GM19395 (cell line): Measurements from ENCODE around the gene KCNJ1.

ENCODE experiments used
- ATAC-seq: cut with Tn5 transposase; IDR thresholded peaks from one replicate; pipeline ENCODE4 v1.9.1; 2021; ENCODE audit warnings: mild to moderate bottlenecking, moderate library complexity; ENCODE audit not compliant: unreplicated experiment

KCNJ1 gene

DNA sequence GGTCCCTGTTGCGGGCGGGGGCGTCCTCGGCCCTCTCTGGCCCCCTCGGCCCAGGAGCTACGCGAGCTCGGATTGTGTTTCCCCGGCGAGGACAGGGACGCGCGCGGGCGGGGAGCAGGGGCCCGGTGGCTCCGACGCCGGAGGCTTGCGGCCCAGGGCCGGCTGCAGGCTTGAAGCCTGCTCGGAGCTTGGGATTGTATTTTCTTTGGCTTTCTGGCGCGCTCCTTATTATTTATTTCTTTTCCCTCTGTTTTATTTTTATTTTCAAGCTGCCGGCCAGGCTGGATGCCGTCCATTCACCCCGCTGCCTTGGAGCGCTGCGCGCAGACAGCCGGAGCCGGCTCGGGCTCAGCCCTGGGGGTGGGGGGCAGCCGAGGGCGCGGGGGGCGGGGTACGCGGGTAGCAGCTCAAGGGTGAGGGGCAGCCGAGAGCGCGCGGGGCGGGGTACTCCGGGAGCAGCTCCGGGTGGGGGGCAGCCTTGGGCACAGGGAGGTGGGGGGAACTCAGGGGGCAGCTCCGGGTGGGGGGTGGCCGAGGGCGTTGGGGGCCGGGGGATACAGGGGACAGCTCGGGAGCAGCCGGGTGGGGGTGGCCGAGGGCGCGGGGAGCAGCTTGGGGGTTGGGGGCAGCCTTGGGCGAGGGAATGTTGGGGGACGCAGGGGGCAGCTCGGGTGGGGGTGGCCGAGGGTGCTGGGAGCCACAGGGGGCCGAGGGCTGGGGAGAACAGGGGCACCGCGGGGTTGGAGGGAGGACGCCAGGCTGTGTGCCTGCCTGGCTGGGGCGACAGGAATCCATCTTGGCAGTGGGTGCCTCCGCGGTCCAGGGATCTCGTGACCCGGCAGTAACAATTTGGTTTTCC, 42.7 kb downstream of the KCNJ1 start:
- ATAC-seq: no peak

DNA sequence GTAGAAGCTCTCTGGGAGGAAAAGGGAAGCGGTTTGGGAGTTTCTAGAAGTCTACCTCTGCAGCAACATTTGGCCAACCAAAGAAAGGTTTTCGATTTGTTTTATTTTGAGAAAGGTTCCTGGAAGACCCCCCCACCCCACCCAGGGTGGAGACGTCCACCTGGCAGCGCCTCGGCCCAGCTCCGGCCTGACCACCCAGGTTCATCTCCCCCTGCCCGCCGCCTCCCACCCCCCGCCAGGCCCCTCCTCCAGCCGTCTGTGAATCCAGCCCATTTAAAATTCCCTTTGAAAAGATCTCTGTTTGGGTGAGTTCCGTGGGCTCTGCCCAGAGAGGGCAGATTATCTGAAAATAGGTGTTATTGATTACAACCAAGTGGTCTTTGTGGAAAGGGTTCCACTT, 43.3 kb downstream of the KCNJ1 start:
- ATAC-seq: no peak

DNA sequence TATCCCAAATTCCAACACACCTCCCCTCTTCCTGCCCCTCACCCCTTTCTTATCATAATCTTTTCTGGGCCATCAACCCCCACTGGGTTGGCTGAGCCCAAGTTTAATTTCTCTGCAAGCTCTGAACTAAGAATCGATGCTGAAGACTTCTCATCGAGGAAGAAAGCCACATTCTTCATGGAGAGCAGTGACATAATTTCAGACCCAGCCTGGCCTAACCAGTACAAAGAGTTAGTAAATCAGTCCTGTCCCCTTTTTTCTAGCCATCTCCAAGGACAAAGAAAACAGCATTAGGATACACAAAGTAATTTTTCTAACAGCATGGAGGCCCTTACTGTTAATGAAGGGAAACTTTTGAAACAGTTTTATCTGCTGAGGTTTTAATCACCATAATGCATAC, 45.0 kb downstream of the KCNJ1 start:
- no peak for ATAC-seq

DNA sequence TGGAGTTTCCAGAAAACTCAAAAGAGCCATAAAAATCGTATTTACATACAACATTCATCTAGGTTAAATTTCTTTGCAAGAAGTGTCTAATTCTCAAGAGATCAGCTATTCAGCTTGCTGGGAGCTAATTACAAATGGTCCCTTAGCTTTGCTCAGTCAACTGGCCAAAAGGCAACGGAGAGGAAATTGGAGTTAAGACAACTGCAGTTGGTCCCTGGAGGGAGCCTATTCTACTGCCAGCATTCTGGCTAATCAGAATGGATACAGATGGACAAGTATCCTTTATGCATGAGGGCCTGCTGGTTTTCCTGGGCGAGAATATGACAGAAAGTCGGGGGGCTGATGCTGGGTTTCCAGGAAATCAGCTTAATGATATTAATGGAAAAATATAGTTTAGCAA, 45.5 kb downstream of the KCNJ1 start:
- ATAC-seq: no peak

DNA sequence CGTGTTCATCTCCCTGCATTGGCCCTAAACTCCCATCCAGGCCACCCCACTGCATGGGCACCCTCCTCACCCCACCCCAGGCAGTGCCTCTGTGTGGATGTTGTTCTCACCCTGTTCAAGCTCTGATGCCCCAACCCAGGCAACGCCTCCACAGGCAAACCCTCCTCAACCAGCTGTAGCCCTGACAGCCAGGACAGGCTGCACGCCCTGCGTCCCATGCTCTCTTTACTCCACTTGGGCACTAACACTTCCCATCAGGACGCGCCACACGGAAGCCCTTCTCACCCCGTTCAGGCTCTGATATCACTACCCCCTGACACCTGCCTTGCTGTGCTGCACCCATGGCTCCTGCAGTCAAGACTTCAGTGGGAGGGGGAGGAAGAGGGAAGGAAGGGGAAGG, 47.9 kb downstream of the KCNJ1 start:
- ATAC-seq: no peak

DNA sequence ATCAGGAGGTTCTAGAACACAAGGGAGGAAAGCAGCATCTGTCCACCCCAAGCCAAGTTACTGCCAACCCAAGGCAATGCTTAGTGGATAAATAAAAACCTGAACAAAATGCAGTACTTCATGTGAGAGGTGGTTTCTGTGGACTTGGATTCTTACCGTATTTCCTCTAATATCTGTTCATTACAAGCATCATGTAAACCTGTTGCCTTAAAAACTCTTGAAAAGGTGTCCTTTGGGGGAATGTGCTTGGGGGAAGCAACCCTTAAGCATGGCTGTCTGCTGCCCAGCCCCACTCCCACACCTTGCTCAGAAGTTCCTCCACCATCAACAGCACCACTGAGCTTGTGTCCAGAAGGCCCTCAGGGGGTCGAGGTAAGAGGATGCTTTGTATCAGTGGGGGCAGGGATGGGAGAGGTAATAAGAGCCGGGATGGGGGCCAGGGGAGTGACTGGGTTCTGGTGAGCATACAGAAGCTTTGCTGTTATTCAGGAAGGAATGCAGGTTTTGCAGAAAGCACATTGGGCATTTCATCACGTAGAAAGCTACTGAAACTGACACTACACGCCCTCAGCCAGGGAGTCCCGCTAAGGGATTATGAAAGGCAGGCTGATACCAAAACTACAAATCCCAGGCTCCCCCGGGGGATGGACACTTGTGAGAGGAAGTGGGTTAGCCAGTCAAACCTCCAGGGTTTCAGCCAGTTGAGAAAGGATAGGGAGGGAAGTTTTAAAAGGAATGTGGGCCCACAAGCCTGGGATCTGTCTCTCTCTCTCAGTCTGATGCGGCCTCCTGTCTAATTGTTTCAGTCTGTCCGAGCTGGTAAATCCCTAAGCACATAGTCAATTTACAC, 52.0 kb downstream of the KCNJ1 start:
- no peak for ATAC-seq

DNA sequence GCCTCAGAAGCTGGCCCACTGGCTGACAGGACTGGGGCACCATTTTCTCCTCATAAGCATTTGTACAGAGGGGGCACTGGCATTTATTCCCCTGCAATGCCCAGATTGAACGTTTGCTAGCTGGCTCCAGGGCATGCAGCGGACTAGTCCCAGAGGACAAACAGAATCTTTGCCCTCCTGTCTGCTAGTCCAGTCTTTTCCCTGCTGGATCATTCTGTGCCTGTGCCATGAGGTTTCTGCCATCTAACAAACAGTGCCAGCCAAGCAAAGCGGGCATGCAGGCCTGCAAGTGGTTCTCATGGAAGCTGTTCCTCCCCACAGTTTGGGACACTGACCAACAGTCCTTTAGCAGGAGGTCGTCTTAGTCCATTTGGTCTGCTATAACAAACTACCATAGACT, 53.4 kb downstream of the KCNJ1 start:
- ATAC-seq: no peak

DNA sequence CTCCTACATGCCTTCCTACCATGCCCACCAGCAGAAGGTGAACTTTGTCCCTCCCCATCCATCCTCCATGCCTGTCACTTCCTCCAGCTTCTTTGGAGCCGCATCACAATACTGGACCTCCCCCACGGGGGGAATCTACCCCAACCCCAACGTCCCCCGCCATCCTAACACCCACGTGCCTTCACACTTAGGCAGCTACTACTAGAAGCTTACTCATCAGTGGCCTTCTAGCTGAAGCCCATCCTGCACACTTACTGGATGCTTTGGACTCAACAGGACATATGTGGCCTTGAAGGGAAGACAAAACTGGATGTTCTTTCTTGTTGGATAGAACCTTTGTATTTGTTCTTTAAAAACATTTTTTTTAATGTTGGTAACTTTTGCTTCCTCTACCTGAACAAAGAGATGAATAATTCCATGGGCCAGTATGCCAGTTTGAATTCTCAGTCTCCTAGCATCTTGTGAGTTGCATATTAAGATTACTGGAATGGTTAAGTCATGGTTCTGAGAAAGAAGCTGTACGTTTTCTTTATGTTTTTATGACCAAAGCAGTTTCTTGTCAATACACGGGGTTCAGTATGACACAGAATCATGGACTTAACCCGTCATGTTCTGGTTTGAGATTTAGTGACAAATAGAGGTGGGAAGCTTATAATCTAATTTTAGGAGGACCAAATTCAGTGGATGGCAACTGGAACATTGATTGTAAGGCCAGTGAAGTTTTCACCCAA, 56.1 kb downstream of the KCNJ1 start:
- ATAC-seq: no peak

DNA sequence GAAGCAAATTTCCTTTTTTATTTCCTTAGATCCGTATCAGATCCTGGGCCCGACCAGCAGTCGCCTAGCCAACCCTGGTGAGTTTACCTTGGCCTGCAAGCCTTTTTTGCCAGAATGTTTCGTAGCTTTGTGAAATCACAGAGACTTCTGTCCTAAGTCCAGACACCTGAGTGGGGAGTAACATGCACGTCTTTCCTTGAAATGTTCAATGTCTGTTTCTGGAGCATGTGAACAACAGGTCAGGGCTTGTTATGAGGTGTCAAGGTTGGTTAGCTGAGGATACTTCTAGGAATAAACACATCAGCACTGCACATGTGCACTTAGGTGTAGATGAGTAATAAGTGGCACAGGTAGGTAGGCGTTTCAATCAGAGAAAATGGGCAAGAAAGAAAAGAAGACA, 58.0 kb downstream of the KCNJ1 start:
- ATAC-seq: no peak

DNA sequence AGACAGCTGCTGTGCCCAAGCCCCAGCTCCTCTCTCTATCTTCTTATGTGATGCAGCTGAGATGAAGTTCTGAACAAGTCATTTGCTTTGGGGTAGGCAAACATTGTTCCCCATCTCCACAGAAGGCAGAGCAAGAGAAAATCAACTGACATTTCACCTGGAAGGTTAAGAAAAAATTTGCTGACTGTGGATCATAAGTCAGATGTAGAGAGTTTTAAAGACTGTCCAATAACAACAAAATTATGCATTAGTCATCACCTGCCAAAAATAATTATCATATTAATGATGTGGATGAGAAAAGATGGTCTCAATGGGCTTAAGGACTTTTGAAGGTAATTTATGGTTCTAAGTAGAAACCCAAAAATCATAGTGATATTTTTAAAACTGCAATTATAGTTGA, 59.2 kb downstream of the KCNJ1 start:
- no peak for ATAC-seq

DNA sequence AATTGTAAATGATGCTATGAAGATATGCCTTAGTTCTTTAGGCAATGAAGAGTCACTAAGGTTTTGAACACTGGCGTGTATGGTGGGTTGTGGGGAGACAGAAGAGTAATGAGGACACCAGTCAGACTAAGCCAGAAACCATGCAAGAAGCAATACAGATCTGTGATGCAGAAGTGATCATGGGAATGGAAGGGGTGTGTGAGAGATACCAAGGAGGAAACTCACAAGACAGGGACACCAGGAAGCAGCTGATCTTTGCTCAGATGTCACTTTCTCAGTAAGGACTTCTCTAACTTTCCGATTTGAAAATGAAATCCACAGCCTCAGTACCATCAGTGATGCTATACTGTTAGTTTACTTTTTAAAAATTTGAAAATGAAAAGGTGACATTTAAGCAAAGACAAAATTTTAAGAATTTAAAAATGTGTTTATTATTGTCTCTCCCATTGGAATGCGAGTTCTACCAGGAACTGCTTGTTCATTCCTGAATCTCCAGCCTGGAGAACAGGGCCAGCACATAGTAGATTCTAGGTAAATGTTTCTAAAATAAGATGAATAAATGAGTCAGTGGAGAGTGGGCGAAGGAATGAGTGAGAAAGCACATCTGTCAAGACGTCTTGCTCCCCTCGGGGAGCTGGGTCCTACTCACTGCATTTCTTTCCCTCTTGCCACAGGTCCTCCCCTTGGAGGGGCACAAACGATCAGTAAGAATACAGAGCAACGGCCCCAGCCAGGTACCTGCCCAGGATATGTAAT, 60.4 kb downstream of the KCNJ1 start:
- ATAC-seq: no peak

DNA sequence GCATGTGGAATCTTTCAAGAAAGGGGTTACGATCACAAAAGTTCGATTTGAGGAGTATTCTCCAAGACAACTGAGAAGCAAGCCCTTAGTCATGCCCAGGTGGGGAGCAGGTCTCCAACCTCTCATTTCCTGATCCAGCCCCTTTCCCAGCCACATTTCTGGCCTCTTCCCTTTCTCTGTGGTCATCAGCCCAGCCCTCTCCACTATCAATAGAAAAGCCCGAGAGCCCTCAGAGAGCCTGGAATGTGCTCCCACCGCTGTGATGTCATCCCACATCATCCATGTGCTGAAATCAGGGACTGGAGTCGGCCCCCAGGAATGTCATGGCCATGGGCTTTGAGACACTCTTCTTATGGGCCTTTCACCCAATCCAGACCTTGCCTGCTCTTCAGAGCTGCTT, 62.6 kb downstream of the KCNJ1 start:
- no peak for ATAC-seq

DNA sequence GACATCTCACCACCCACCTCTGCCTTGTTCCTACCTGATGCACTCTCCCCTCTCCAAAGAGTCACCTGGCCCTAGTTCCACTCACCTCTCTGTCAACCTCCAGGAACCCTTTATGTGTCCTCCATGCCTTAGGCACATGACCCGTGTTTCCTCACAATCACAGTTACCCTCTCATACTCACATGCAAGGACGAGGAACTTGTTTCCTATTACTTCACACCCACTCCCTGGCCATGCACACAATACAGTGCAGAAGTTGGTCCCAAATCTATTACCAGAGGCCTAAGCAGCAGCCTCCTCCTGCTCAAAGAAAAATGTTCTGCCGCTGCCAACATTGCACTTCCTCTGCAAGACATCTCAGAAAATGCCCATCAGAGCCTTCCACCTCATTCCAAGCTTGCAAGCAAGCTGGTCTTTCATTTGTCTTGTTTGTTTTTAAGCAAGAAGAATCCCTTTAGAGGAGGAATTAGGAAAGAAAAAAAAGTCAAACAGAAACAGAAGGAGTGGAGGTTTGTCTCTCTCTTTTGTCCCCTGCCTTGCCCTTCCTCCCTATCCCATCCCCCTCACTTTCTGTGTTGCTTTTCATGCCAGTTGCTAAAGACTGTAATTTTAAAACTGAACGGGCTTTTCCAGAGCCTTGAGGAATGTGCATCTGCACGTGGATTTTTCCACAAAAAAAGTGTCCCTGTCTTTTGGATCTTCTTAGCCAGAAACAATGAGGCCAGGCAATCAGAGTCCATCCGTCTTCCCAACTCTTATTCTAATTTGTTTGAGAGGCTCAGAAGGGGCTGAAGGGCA, 63.4 kb downstream of the KCNJ1 start:
- ATAC-seq: no peak

DNA sequence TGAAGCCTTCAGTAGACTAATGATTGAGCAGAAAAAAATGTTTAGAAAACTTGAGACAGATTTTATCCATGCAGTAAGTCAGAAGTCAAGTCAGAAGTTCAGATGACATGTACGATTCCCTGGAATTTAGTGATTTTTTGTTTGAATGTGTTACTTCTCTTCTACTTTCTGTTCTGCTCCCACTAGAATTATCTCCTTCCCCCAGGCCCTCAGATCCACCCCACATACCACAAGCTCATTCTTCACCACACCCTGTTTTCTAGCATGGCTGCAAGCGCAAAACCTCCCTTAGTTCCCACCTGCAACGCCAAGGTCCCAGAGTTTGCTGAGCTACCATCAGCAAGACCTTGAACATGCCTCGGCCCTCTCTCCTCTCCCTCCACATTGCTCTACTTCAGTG, 64.1 kb downstream of the KCNJ1 start:
- ATAC-seq: no peak

DNA sequence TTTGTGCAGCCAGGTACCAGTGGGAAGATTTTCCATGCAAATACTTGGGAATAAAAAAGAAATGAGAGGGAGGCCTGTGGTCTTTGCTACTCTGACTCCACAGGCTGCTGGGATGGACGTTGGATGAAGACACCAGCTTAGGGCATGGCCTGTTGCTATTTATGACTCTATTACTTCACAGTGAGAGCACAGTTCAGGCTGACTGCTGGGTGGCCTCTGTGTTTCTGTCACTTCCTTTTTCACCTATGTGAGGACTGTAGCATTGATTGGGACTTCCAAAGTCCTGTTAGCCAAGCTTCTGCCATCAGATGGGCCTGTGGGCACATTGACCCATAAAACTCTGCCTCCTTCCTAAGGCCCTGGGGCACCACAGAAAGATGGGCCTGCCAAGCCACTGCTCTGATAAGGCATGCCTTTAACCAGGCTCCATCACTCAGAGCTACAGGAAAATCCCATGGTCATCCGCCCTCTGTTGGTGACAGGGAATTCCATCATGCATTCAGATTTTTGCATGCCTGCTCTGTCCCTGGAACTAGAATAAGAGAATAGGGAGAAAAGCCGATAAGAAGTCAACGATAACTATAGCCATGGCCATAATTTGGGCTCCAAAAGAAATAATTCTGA, 64.6 kb downstream of the KCNJ1 start:
- ATAC-seq: no peak

DNA sequence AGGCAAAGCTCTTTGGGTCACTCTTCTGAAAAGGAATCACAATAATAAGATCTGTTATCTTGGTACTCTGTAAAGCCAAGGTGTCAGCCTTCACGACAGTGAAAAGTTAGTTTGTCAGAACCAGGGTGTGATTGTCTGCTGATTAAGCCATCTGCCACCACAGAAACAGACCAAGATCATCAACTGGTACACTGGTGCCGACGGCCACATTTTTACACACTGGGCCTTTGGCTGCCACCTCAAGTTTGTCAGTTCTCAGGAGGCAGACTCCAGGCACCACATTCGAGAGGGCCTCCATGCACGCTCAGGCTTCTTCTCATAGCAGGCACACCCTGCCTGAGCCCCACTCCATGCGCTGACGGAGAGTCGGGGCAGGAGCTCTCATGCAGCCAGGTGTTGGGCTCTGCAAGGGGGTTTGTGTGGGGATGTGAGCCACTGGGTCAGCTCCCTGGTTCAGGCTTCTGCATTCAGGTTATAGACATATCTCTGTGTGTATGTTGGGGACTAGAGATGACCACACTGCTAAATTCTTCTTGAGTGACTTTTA, 66.2 kb downstream of the KCNJ1 start:
- ATAC-seq: no peak

DNA sequence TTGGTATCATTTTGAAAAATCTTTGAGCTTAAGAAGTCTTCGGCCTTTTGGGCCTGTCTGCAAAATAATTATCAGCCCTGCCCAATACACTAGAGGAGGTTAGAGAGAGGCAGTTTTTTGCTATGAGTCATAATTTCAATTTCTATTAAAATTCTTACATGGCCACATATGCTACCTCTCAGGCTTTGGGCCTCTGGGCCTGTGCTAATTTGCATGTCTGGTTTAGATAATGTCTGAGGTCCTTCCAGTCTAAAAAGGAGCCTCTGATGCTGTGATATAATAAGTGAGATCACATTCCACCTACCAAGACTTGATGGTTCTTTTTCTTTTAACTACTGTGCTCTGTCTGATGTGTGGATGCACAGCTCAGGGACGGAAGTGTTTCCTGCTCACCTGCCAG, 70.8 kb downstream of the KCNJ1 start:
- ATAC-seq: peak; percentile 100

DNA sequence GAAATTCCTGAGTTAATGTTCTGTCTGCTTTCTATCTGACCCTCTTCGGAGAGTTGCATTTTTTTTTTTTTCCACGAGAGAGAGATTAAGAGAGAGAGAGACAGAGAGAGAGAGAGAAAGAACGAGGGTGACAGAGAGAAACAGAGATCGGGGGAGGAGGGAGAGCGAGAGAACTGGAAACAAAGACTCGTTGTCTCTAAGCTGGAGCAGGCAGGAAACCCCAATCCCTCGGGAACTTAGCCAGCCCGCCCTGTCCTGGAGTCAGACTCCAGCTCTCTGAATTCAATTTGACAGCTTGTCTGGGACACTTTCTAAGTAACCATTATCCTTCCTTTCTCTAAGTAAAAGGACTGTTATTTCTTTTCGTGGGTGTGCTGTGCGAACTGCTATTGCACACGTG, 76.9 kb downstream of the KCNJ1 start:
- no peak for ATAC-seq

DNA sequence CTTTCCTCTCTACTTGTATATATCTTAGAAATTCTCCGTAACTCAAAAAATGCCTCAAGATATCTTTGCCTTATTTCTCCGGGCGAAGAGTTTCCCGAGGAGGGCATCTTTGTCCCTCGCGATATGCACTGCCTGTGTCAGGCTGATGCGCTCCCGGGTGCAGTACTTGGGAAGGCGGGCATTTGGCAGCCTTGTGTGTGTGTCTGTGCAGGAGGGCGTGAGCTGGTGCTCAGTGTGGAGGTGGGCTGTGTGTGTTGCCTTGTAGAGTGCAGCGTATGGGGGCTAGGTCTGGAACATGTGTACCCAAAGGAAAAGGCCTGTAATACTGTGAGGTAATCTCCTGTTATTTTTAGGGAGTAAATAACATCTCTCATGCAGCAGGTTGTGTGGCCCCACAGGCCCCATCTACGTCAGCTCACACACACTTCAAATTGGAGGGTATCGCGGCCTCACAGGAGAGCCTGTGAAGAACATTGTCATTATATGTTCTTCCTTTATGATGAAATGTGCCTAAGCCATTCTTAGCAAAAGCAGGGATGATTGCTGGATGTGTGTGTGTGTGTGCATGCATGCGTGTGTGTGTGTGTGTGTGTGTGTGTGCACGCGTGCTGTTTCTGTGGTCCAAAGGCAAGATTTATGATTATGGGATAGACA, 77.5 kb downstream of the KCNJ1 start:
- ATAC-seq: no peak
